GM19397 (cell line): Measurements from ENCODE around the gene SLCO2A1.

ENCODE experiments used
- ATAC-seq: cut with Tn5 transposase; IDR thresholded peaks from one replicate; pipeline ENCODE4 v1.9.1; 2021; ENCODE audit warnings: mild to moderate bottlenecking, moderate library complexity; ENCODE audit not compliant: unreplicated experiment

Gene SLCO2A1

DNA sequence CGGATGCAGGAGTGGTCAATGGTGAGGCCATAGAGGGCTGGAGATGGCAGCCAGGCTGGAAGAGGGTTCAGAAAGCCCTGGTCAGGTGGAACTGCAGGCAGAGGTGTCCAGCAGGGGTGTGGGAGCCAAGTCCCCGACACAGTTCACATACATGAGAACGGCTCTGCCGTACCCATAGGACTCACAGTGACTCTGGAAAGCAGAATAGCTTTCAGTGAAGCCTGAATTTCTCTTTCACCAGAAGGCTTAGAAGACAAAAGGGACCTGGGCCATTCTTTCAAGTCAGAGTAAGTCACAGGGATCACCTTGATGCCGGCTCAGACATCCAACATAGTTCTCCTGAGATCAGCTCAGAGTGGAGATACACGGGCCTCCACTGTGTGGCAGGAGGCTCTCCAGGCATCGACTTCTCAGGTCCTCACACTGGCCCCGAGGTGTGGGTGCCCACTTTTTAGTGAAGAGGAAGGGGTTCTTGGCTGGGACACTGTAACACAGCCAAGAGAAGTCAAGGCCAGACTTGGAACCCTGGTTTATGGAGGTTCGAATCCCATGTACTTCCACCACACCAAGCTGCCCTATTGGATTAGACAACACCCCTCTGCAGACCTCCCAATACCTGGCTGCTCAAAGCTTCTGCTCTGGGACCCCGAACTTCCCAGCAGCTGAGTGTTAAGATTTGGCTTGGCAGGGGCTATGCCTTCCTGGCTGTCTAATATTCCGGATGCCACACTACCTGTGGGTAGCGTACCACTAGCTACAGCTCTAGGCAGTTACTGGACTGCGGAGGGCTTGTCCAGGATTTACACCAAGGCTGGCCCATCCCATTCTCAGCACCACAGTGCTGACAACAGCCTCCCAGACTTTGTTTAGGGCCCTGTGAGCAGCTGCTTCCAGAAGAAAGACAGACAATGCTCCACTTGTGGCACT lies 93.6 kb downstream of the SLCO2A1 start:
- no peak for ATAC-seq

GRCh38 chr3:133934996-133935842 lies 94.5 kb downstream of the SLCO2A1 start:
- ATAC-seq = no peak

- no peak for ATAC-seq
Observed at GRCh38 chr3:133934073-133934970, 95.4 kb downstream of the SLCO2A1 start.

DNA sequence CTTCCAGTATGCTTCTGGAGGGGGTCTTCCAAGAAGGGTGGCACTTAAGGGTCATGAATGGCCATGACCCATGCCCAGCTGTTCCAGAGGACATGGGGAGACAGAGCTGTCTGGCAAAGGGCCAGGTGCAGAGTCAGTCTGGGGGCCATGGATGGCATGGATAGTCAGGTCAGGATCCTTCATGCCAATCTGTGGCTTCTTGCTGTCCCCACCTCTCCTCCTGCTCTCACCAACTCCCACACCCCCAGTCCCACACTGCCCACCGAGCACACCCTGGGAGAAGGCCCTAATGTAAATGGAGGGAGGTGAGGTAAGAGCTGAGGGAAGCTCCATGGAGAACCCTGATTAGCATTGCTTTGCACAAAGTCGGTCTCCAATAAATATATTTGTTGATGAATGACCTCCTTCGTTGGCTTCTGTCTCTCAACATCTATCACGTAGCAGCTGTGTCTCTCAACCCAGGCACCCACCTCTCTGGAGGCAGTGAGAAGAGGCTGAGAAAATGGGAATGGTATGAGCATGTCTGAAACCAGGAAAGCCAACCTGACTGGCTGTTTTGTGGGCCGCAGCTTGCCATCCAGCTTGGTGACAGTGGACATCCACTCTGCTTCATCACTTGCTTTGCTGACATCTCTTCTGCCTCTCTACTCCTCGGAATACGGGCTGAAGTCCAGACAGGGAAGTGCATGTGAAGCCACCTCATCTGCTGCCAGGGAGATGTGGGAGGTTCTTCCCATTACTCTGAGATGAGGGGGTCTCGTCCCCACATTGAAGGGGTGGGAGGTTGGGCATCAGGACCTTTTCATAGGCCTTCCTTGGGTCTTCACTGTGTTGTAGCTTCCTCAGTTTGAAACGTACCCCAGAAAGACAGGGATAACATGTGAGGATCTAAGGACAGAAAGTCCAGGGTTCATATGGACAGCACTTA lies 96.4 kb downstream of the SLCO2A1 start:
- no peak for ATAC-seq

DNA sequence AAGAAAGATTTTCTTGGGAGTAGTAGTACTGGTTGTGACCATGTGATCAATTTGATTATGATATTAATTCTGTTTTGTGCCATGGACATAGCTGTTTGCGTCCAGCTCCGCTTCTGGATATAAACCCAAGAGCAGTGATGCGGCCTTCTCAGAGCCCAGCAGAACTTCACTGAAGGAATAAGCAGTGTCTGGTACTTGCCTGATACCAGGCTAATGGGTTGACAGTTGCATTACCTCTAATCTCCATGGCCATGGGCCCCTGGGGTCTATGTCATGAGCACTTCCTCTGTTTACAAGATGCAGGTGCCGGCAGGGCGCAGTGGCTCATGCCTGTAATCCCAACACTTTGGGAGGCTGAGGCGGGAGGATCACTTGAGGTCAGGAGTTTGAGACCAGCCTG lies 97.7 kb downstream of the SLCO2A1 start:
- ATAC-seq = no peak

- no peak for ATAC-seq
Observed at GRCh38 chr3:133931084-133931483, 98.6 kb downstream of the SLCO2A1 start.

GRCh38 chr3:133930341-133930933 lies 99.3 kb downstream of the SLCO2A1 start:
- no peak for ATAC-seq

DNA sequence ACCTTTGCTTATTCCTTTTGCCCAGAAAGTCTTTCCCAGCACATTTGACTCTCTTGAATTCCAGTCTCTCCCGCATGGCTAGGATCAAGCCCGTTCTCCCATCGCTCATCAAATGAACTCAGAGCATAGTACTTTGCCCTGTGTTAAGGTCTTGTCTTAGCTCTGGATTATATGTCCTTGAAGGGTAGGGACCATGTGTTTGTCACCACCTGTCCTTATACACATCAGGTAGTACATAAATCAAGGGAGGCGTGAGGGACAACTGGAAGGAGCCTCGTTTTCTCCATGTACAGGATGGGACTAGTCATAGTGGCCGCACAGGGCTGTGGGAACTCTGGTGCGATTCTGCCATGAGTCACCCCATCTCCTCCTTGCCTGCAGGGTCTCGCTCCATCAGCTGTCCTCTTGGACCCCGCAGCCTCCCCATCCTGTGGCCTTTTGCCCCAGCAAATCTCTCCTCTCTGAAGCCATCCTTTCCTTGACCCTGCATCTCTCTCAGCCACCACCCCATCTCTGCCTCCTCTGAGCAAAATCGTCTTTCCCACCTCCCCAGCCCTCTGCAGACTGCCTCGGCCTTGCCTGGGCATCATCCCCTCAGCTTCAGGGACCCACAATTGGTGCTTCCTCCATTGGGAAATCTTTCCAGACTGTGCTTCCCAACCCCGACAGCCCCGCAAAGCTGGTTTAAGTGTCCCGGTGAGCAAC lies 100.7 kb downstream of the SLCO2A1 start:
- no peak for ATAC-seq

GRCh38 chr3:133928136-133928893 lies 101.4 kb downstream of the SLCO2A1 start:
- no peak for ATAC-seq

- ATAC-seq = peak; percentile 83
Observed at GRCh38 chr3:133927540-133928066, 102.1 kb downstream of the SLCO2A1 start.

DNA sequence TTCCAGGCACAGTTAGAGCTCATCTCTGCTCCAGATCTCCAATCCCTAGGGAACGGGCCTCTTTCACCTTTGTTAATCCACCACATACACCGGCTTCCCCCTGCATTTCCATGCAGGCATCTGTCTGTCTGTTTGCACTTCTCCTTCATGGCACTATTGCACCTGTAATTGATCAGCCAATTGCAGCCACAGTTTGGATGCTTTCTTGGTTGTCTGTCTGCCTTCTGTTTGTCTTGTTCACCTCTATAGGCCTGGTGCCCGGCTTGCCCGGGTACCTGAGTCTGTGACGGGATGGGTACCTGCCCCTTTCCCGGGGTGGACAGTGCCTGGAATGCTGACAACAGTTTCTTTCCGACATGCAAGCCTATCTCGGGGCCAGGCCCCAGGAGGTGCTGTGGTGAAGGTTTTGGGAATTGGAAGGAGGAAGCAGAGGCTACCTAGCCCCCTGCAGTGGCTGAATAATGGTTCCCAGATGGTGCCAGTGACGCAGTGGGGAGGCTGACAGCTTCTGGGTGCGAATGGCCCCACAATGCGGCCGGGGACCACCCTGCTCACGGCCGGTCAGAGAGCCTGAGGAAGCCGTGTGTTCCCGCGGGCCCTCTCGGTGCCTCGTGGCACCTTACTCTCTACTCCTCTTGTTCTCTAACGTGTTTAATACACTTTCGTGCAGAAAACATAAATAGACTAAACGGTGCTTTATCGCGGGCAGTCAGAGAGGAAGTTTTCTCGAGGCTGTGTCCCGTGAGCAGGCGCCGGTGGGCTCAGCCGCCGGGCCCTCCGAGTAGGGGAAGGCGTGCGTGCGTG lies 102.8 kb downstream of the SLCO2A1 start:
- ATAC-seq = no peak

DNA sequence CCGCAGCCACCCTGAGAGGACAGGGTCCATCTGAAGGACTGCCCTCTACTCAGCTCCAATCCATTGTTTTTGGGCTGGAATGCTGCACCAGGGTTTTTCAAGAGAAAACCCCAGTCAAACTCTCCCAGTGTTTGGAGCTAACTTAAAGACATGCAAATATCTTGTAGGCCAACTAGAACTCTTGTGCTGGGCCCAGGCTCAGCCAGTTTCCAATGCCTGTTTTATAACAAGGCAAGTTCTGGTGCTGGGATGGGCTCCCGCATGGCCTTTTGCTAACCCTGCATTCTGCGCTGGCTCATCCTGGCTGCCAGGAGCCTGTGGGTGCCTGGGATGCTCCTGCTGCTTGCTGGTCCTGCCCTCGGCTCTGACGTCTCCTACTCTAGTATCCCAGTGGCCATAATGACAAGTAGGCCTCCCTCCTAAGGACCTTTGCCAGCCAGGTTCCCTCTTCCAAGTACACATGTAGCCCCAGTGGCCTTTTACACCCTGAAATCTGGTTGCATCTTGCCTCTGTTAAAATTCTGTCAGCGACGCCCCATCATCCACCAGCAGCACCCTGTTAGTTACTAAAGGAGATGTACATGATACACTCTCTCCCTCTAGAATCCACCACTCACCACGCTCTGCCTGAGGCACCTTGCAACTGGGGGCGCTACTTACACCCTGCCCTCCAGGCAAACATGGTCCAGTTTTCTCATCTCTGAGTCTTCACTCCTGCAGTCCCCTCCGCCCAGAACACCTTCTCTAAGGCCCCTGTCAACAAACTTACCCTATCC lies 103.6 kb downstream of the SLCO2A1 start:
- ATAC-seq = no peak

GRCh38 chr3:133924041-133924440 lies 105.7 kb downstream of the SLCO2A1 start:
- ATAC-seq = no peak

DNA sequence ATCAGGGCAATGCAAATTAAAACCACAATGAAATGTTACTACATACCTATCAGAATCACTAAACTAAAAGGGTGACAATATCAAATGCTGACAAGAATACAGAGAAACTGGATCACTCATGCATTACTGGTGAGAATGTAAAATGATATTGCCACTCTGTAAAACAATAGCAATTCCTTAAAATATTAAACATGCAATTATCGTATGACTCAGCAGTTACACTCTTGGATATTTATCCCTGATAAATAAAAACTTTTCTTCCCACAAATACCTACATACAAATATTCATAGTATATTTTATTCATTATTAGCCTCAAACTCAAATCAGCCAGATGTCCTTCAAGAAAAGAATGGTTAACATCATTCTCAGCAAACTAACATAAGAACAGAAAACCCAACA lies 108.1 kb downstream of the SLCO2A1 start:
- ATAC-seq = no peak

DNA sequence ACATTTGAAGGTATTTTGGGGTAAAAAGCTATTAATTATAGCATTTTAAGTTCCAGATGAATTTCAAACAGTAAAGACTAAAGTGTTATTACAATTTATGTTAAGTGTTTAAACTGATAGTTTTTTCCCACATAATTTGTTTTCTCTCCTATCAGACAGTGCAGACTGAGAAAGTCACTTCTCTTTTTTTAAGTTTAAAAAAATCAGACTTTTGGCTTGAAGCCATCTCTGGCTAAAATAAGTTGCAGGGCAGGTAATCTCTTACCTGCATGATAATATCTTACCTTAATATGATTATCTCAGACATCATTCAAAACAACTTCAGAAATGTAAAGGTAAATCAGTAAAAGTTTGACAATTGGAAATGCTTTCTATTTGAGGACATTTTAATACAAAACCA lies 112.6 kb downstream of the SLCO2A1 start:
- ATAC-seq = no peak
